Left hindlimb (tissue), 1 donor: Measurements from ENCODE around the gene OTOL1.
"Not testable (repeated sequence)": the region's sequence is repeated elsewhere in the genome, so short reads cannot be mapped to it uniquely, and the experiment has no call there.

ENCODE experiments used
- DNase-seq: peaks from one replicate; pipeline ENCODE4 v3.0.0-alpha.2; 2018

The OTOL1 gene

GRCh38 chr3:161496508-161496907, at the start of gene OTOL1:
TSS of gene OTOL1 (plus strand) at chr3:161496808. CDS start at chr3:161496808, 0 bp downstream.
- DNase-seq = no peak

- no peak for DNase-seq
Observed at GRCh38 chr3:161449785-161450184, 46.8 kb upstream of the OTOL1 start.

GRCh38 chr3:161452179-161452578, 44.4 kb upstream of the OTOL1 start:
- DNase-seq = no peak

GRCh38 chr3:161454615-161455014, 42.0 kb upstream of the OTOL1 start:
- no peak for DNase-seq

GRCh38 chr3:161455962-161456361, 40.6 kb upstream of the OTOL1 start:
- no peak for DNase-seq

GRCh38 chr3:161462138-161462537, 34.5 kb upstream of the OTOL1 start:
- no peak for DNase-seq

- DNase-seq = no peak
Observed at GRCh38 chr3:161471211-161471610, 25.4 kb upstream of the OTOL1 start.

GRCh38 chr3:161474139-161474538, 22.5 kb upstream of the OTOL1 start:
- DNase-seq = no peak

GRCh38 chr3:161474741-161475140, 21.9 kb upstream of the OTOL1 start:
- no peak for DNase-seq

- no peak for DNase-seq
Observed at GRCh38 chr3:161475206-161475605, 21.4 kb upstream of the OTOL1 start.

- no peak for DNase-seq
Observed at GRCh38 chr3:161475905-161476304, 20.7 kb upstream of the OTOL1 start.

- no peak for DNase-seq
Observed at GRCh38 chr3:161484226-161484625, 12.4 kb upstream of the OTOL1 start.

- DNase-seq = not testable (repeated sequence)
Observed at GRCh38 chr3:161488284-161488683, 8.3 kb upstream of the OTOL1 start.

- DNase-seq = no peak
Observed at GRCh38 chr3:161489395-161489794, 7.2 kb upstream of the OTOL1 start.

GRCh38 chr3:161490845-161491244, 5.8 kb upstream of the OTOL1 start:
- not testable (repeated sequence) for DNase-seq

GRCh38 chr3:161498259-161498921, 1.8 kb downstream of the OTOL1 start:
- DNase-seq = no peak

- no peak for DNase-seq
Observed at GRCh38 chr3:161500068-161500796, 3.6 kb downstream of the OTOL1 start.

- no peak for DNase-seq
Observed at GRCh38 chr3:161503271-161503670, 6.7 kb downstream of the OTOL1 start.

GRCh38 chr3:161508852-161509477, 12.4 kb downstream of the OTOL1 start:
- DNase-seq = no peak

GRCh38 chr3:161510510-161511260, 14.1 kb downstream of the OTOL1 start:
- DNase-seq = no peak

GRCh38 chr3:161523916-161524315, 27.3 kb downstream of the OTOL1 start:
- no peak for DNase-seq

- DNase-seq = no peak
Observed at GRCh38 chr3:161531930-161532329, 35.3 kb downstream of the OTOL1 start.

GRCh38 chr3:161540594-161540993, 44.0 kb downstream of the OTOL1 start:
- DNase-seq = no peak
